Ovary (tissue), 9 donors: Measurements from ENCODE around the gene ASH1L. TPM values are rescaled to one million over a fixed set of nuclear protein-coding genes. Genes with fewer than 3 reads are reported as not detected.
"Not testable (repeated sequence)": the region's sequence is repeated elsewhere in the genome, so short reads cannot be mapped to it uniquely, and the experiment has no call there.

Source experiments
- DNase-seq, 5 donors: peaks; one replicate each; pipeline ENCODE4 v3.0.0-alpha.2; 2019 to 2020
- H3K27ac ChIP-seq, 2 donors: fragments of 200-600 bp; one replicate each; pipeline versions ENCODE4 v1.5.1 to v1.8.0; 2019 to 2022
- H3K27me3 ChIP-seq: fragments of 200-600 bp; one replicate; pipeline ENCODE4 v1.8.0; 2022
- H3K36me3 ChIP-seq: fragments of 200-600 bp; sonication (generic); one replicate; pipeline ENCODE4 v1.5.1; 2019
- H3K4me1 ChIP-seq: one replicate; pipeline ENCODE4 v1.8.1; 2013; ENCODE audit warnings: mild to moderate bottlenecking, moderate library complexity; ENCODE audit not compliant: insufficient read depth
- H3K4me3 ChIP-seq: fragments of 200-600 bp; sonication (generic); one replicate; pipeline ENCODE4 v1.5.1; 2017
- H3K9me3 ChIP-seq, 2 donors: fragments of 200-600 bp in 1 of 2; sonication (generic) in 1 of 2; one replicate each; pipeline versions ENCODE4 v1.5.1 to v1.8.1; 2013 to 2019; ENCODE audit warnings: mild to moderate bottlenecking in 1 of 2, moderate library complexity in 1 of 2
- CTCF ChIP-seq, 3 donors: fragments of 450-650 bp in 2 of 3; fragments of 200-600 bp in 1 of 3; IDR thresholded peaks; one replicate each; pipeline versions ENCODE4 v1.5.1 to v1.8.0; 2016 to 2022; ENCODE audit warnings: antibody characterized with exemption in 3 of 3, mild to moderate bottlenecking in 1 of 3
- EP300 ChIP-seq: sonication (generic); formaldehyde crosslinking; IDR thresholded peaks from one replicate; pipeline ENCODE4 v1.6.1; 2017; ENCODE audit warnings: antibody characterized with exemption
- POLR2A ChIP-seq: fragments of 450-650 bp; IDR thresholded peaks from one replicate; pipeline ENCODE4 v1.6.1; 2017; ENCODE audit warnings: antibody characterized with exemption, mild to moderate bottlenecking, moderate library complexity
- WGBS, 3 donors: extraction: QIAGEN DNeasy Blood & Tissue Kit in 1 of 3; methylation state at CpG; one replicate each; pipeline versions ENCODE4 v1.1.5 to v1.1.7; 2013 to 2017; 5-methylcytosine and 5-hydroxymethylcytosine counted together
- intact Hi-C, 4 donors: fragments of 100-400 bp; cut with DNase I; formaldehyde crosslinking; loops; one replicate each; pipeline versions ENCODE4 v1.11.0 to v1.15.1; 2022 to 2023
- polyA plus RNA-seq, 2 donors: library from polyadenylated mRNA; stranded (reverse); fragments of 200-250 nt in 1 of 2; fragments of 350-450 nt in 1 of 2; fragmentation: Illumina TruSeq in 1 of 2; extraction: RNeasy Lipid Tissue Mini Kit (QIAGEN cat#74804) in 1 of 2; gene quantifications; one replicate each; pipeline ENCODE4 v1.2.3, GENCODE V29; 2013 to 2014
- total RNA-seq, 7 donors: library from RNA; depleted of rRNA in 2 of 7; stranded (reverse); fragments of >200 nt in 2 of 7; fragmentation: NEBNext Ultra II Directional in 3 of 7; extraction: Animal tissue kit (Norgen Biotek cat#: 25700) in 3 of 7; gene quantifications; one replicate each; pipeline versions ENCODE4 v1.1.0 to v1.2.4, GENCODE V29; 2016 to 2023
- donor health status: DM: no; HTN: no; CAD: no; lungs with moderate emphysema.
- donor health status: DM: no; HTN: no; CAD: no.
- donor health status: Bipolar disorder and iron deficiency.
- donor health status: DM: yes; HTN: yes; CAD: no.
- donor health status: DM: no; HTN: no; CAD: no.
- donor health status: DM: yes; HTN: yes; CAD: no.

The ASH1L gene
- total and polyA plus RNA-seq, 9 donors, result 16.2 to 98.4 (median 63.8) TPM

- TF ChIP-seq EP300 (no peak), POLR2A (no peak), CTCF (IDR thresholded peaks at IDR 0.05) (no peak)
- H3K4me3 ChIP-seq, result no peak overlapping the region
- intact Hi-C loops, result no loop called here
- no peaks in the 10 kb centered on the region for H3K4me1 ChIP-seq
- no peaks in the 10 kb centered on the region for H3K27me3 ChIP-seq
- WGBS, 3 donors, result 79 to 86% (median 80%) methylated on average over 4 of the region's 4 CpGs
- no peak for DNase-seq
- H3K9me3 ChIP-seq, result no peaks in the 10 kb centered on the region
- H3K27ac ChIP-seq, result no peak overlapping the region
- no peaks in the 10 kb centered on the region for H3K36me3 ChIP-seq
These were observed 8.0 kb upstream of the ASH1L start for GRCh38 chr1:155570593-155570990.

GRCh38 chr1:155569988-155570592, 7.5 kb upstream of the ASH1L start:
- no peak for DNase-seq
- Histone ChIP-seq H3K4me1 (no peaks in the 10 kb centered on the region), H3K27me3 (no peaks in the 10 kb centered on the region), H3K9me3 (no peaks in the 10 kb centered on the region), H3K36me3 (no peaks in the 10 kb centered on the region), H3K4me3 (no peak overlapping the region), H3K27ac (no peak overlapping the region)
- WGBS, 3 donors, result 80 to 87% (median 84%) methylated on average over 6 of the region's 6 CpGs
- no peak for TF ChIP-seq POLR2A
- TF ChIP-seq CTCF (IDR thresholded peaks at IDR 0.05), result no peak
- TF ChIP-seq EP300, result no peak
- intact Hi-C loops, result no loop called here

- DNase-seq, H3K36me3 ChIP-seq, H3K9me3 ChIP-seq, H3K4me1 ChIP-seq, H3K27me3 ChIP-seq: not testable (repeated sequence)
- Histone ChIP-seq H3K4me3 (peak overlapping the region; percentile 77), H3K27ac (peak overlapping the region; percentile 97 to 99)
- intact Hi-C loops, result loop anchor here in 1 of 4 donors (5.0 kb wide), 1 partner anchor 44 kb away; no protein-coding TSS in a partner anchor
- 0 to 1% (median 0%) methylated on average over 19 of the region's 19 CpGs for WGBS, 3 donors
These were observed 897 bp upstream of the ASH1L start for GRCh38 chr1:155563377-155564022.

- peak; percentile 41 to 71 (median 61) for DNase-seq
- H3K27ac ChIP-seq, result peak overlapping the region; percentile 97 to 99
- not testable (repeated sequence) for H3K4me1 ChIP-seq, H3K9me3 ChIP-seq, H3K36me3 ChIP-seq, H3K27me3 ChIP-seq
- intact Hi-C loops, result loop anchor here in 1 of 4 donors (5.0 kb wide), 1 partner anchor 45 kb away; no protein-coding TSS in a partner anchor
- peak overlapping the region; percentile 77 for H3K4me3 ChIP-seq
- WGBS, 3 donors, result 1% methylated on average over 41 to 45 of the region's 56 CpGs
These were observed 623 bp downstream of the ASH1L start for GRCh38 chr1:155561779-155562580.

DNA sequence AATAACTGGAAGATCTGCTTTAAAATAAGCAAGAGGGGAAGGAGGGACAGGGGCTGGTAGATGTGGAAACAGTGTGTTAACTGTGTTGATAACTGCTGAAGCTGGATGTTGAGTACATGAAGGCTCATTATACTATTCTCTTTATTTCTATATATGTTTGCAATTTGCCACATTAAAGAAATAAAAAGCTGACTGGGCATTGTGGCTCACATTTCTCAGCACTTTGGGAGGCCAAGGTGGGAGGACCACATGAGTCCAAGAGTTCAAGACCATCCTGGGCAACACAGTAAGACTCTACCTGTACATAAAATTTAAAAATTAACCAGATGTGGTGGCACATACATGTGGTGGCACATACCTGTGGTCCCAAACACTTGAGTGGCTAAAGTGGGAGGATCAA, 6.7 kb downstream of the ASH1L start:
- no peaks in the 10 kb centered on the region for H3K36me3 ChIP-seq

More for the DNA sequence above, 6.7 kb downstream of the ASH1L start:
- Histone ChIP-seq H3K4me1 (peaks cover 5% of the 10 kb centered on the region), H3K27ac (no peak overlapping the region), H3K4me3 (no peak overlapping the region), H3K27me3 (no peaks in the 10 kb centered on the region), H3K9me3 (no peaks in the 10 kb centered on the region)
- intact Hi-C loops, result no loop called here
- no peak for TF ChIP-seq POLR2A
- no peak for TF ChIP-seq CTCF (IDR thresholded peaks at IDR 0.05)
- no peak for TF ChIP-seq EP300
- no peak for DNase-seq
